ENCODE data around the gene TTC28. TPM values are rescaled to one million over a fixed set of nuclear protein-coding genes. Genes with fewer than 3 reads are reported as not detected.

TTC28 gene
- total and polyA plus RNA-seq, 12 donors, result 3.4 to 75.6 (median 28.6) TPM

- H3K27me3 ChIP-seq, result no peaks in the 10 kb centered on the region
- no peaks in the 10 kb centered on the region for H3K9me3 ChIP-seq (replicated peaks in 1 of 3)
- no peak for TF ChIP-seq CTCF (IDR thresholded peaks at IDR 0.05)
- TF ChIP-seq POLR2A (IDR thresholded peaks at IDR 0.05), result no peak
- H3K4me1 ChIP-seq (replicated peaks in 1 of 2), result peaks cover 0 to 19% of the 10 kb centered on the region in 2 donors
- H3K4me3 ChIP-seq, result no peak overlapping the region
- DNase-seq, result peak in 4 of 7 donors; percentile 13 to 40 (median 33)
- WGBS, 4 donors, result 57 to 86% (median 75%) methylated on average over 2 of the region's 2 CpGs
- intact Hi-C loops (cut with DNase I), result no loop called here
- H3K27ac ChIP-seq, result peak overlapping the region in 1 of 5 donors; percentile 27
- H3K36me3 ChIP-seq (replicated peaks in 1 of 2), result no peaks in the 10 kb centered on the region
Measured at GRCh38 chr22:28116219-28116673, 563.4 kb downstream of the TTC28 start.

GRCh38 chr22:28115426-28115825 lies 564.2 kb downstream of the TTC28 start:
- Histone ChIP-seq H3K27me3 (no peaks in the 10 kb centered on the region), H3K36me3 (replicated peaks in 1 of 2) (no peaks in the 10 kb centered on the region), H3K27ac (no peak overlapping the region), H3K4me3 (no peak overlapping the region), H3K9me3 (replicated peaks in 1 of 3) (no peaks in the 10 kb centered on the region), H3K4me1 (replicated peaks in 1 of 2) (peaks cover 0 to 12% of the 10 kb centered on the region in 2 donors)
- TF ChIP-seq CTCF (IDR thresholded peaks at IDR 0.05) (no peak), POLR2A (IDR thresholded peaks at IDR 0.05) (no peak)
- 92 to 98% (median 95%) methylated on average over 4 of the region's 4 CpGs for WGBS, 4 donors
- DNase-seq, result no peak
- intact Hi-C loops (cut with DNase I), result no loop called here

GRCh38 chr22:28112548-28113043 lies 567.0 kb downstream of the TTC28 start:
- no peak overlapping the region for H3K27ac ChIP-seq
- WGBS, 4 donors, result 50 to 72% (median 56%) methylated on average over 9 of the region's 9 CpGs
- peak in 6 of 7 donors; percentile 36 to 70 (median 46) for DNase-seq
- intact Hi-C loops (cut with DNase I), result no loop called here
- H3K36me3 ChIP-seq (replicated peaks in 1 of 2), result no peaks in the 10 kb centered on the region
- H3K4me1 ChIP-seq (replicated peaks in 1 of 2), result peaks cover 0 to 12% of the 10 kb centered on the region in 2 donors
- no peaks in the 10 kb centered on the region for H3K27me3 ChIP-seq
- no peaks in the 10 kb centered on the region for H3K9me3 ChIP-seq (replicated peaks in 1 of 3)
- no peak overlapping the region for H3K4me3 ChIP-seq
- TF ChIP-seq POLR2A (IDR thresholded peaks at IDR 0.05) (no peak), CTCF (IDR thresholded peaks at IDR 0.05) (peak in 5 of 6 experiments; percentile 41 to 58 (median 45))

- WGBS, 4 donors, result 74 to 83% (median 80%) methylated on average over 2 of the region's 2 CpGs
- H3K9me3 ChIP-seq (replicated peaks in 1 of 3), result no peaks in the 10 kb centered on the region
- DNase-seq, result no peak
- no peaks in the 10 kb centered on the region for H3K27me3 ChIP-seq
- no peak for TF ChIP-seq POLR2A (IDR thresholded peaks at IDR 0.05)
- no peak for TF ChIP-seq CTCF (IDR thresholded peaks at IDR 0.05)
- H3K27ac ChIP-seq, result no peak overlapping the region
- no peaks in the 10 kb centered on the region for H3K36me3 ChIP-seq (replicated peaks in 1 of 2)
- peaks cover 0 to 12% of the 10 kb centered on the region in 2 donors for H3K4me1 ChIP-seq (replicated peaks in 1 of 2)
- no peak overlapping the region for H3K4me3 ChIP-seq
- intact Hi-C loops (cut with DNase I), result no loop called here
Measured at GRCh38 chr22:28112190-28112544, 567.5 kb downstream of the TTC28 start.
